Measurements from ENCODE around the gene SCN9A.
"Not testable (repeated sequence)": the region's sequence is repeated elsewhere in the genome, so short reads cannot be mapped to it uniquely, and the experiment has no call there.

SCN9A gene

DNA sequence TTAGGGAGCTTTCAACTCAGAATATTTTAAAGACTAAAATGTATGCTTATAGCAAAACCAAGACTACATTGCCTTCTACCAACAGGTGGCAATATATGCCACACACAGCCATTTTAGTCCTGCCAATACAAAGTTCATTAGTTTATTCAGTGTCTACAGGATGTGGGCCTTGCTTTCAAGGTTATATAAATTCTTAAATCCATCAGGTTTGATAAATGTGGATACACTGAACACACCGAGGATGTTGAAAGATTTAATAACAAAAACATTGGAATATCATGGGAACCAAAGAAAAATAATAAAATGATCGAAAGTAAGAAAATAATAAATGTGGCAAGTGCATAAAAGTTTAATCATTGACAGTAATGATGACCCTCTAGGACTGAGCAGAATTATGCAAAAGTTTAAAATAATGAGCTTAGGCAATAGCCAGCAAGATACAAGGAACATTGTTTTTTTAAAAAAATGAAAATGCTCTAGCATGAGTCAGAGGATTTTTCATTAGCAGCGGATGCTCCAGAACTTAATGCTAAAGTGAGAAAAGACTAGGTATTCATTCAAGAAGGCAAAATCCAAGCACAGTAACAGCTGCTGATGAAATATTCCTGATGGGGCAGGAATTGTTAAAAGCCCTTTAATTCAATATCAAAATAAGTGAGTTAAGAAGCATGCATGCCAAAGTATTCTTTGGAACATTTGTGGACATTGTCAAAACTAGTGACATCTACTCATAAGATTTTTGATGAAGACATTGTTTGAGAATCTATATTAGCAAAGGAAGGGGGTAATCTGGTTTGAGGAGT, 14.2 kb downstream of the SCN9A start:
- H3K36me3 ChIP-seq (ENCODE audit: control insufficient read depth, low read length), result no peaks in the 10 kb centered on the region
- no peaks in the 10 kb centered on the region for H3K79me2 ChIP-seq (ENCODE audit: control insufficient read depth, low read length)
- no peak for TF ChIP-seq EZH2phosphoT487 (IDR thresholded peaks at IDR 0.05; ENCODE audit: borderline replicate concordance, low read length)
- TF ChIP-seq, protein P1, sequence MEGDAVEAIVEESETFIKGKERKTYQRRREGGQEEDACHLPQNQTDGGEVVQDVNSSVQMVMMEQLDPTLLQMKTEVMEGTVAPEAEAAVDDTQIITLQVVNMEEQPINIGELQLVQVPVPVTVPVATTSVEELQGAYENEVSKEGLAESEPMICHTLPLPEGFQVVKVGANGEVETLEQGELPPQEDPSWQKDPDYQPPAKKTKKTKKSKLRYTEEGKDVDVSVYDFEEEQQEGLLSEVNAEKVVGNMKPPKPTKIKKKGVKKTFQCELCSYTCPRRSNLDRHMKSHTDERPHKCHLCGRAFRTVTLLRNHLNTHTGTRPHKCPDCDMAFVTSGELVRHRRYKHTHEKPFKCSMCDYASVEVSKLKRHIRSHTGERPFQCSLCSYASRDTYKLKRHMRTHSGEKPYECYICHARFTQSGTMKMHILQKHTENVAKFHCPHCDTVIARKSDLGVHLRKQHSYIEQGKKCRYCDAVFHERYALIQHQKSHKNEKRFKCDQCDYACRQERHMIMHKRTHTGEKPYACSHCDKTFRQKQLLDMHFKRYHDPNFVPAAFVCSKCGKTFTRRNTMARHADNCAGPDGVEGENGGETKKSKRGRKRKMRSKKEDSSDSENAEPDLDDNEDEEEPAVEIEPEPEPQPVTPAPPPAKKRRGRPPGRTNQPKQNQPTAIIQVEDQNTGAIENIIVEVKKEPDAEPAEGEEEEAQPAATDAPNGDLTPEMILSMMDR (IDR thresholded peaks at IDR 0.05; ENCODE audit: low read depth, low read length, poor library complexity, severe bottlenecking), result peak; percentile 50
- no peak overlapping the region for H3K4me2 ChIP-seq (ENCODE audit: low read length)
- H3K9me3 ChIP-seq (ENCODE audit: control insufficient read depth, insufficient read depth, low read length), result no peaks in the 10 kb centered on the region
- H3K27me3 ChIP-seq (ENCODE audit: control insufficient read depth, low read length), result no peaks in the 10 kb centered on the region
- no peaks in the 10 kb centered on the region for H3K4me1 ChIP-seq (ENCODE audit: control insufficient read depth, low read length)
- H3K9me2 ChIP-seq (replicated peaks; ENCODE audit: control insufficient read depth, low read length), result no peaks in the 10 kb centered on the region
- H3K4me3 ChIP-seq (ENCODE audit: low read length), result no peak overlapping the region
- no peaks in the 10 kb centered on the region for H4K20me1 ChIP-seq (ENCODE audit: control insufficient read depth, insufficient read depth, low read depth, low read length)
- no peak overlapping the region for H3K27ac ChIP-seq (ENCODE audit: low read depth, low read length)
- no peaks in the 10 kb centered on the region for H3F3A ChIP-seq (ENCODE audit: control insufficient read depth, insufficient read depth)

DNA sequence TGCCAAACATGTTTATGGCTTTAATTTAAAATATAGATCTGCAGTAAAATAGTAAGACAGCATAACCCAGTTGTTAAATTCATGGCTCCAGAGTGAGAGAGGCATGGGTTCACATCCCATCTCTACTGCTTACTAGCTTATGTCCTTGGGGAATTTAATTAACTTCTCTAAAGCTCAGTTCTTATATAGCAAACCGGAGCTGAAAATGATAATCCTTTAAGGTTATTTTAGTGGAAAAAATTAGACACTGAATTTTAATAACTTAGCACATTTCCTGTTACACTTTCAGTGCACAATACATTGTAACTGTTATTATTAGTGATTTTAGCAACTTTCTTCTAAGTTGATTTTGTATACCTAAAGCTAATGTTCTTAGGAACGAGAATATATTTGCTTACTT, 14.8 kb downstream of the SCN9A start:
- Histone ChIP-seq H3K27ac (ENCODE audit: low read depth, low read length) (no peak overlapping the region), H3K79me2 (ENCODE audit: control insufficient read depth, low read length) (no peaks in the 10 kb centered on the region), H4K20me1 (ENCODE audit: control insufficient read depth, insufficient read depth, low read depth, low read length) (no peaks in the 10 kb centered on the region), H3K9me3 (ENCODE audit: control insufficient read depth, insufficient read depth, low read length) (no peaks in the 10 kb centered on the region), H3K4me2 (ENCODE audit: low read length) (no peak overlapping the region), H3F3A (ENCODE audit: control insufficient read depth, insufficient read depth) (no peaks in the 10 kb centered on the region), H3K4me3 (ENCODE audit: low read length) (no peak overlapping the region), H3K36me3 (ENCODE audit: control insufficient read depth, low read length) (no peaks in the 10 kb centered on the region), H3K4me1 (ENCODE audit: control insufficient read depth, low read length) (no peaks in the 10 kb centered on the region), H3K9me2 (replicated peaks; ENCODE audit: control insufficient read depth, low read length) (no peaks in the 10 kb centered on the region), H3K27me3 (ENCODE audit: control insufficient read depth, low read length) (no peaks in the 10 kb centered on the region)
- TF ChIP-seq, protein P1 (IDR thresholded peaks at IDR 0.05; ENCODE audit: low read depth, low read length, poor library complexity, severe bottlenecking), result no peak
- no peak for TF ChIP-seq EZH2phosphoT487 (IDR thresholded peaks at IDR 0.05; ENCODE audit: borderline replicate concordance, low read length)

DNA sequence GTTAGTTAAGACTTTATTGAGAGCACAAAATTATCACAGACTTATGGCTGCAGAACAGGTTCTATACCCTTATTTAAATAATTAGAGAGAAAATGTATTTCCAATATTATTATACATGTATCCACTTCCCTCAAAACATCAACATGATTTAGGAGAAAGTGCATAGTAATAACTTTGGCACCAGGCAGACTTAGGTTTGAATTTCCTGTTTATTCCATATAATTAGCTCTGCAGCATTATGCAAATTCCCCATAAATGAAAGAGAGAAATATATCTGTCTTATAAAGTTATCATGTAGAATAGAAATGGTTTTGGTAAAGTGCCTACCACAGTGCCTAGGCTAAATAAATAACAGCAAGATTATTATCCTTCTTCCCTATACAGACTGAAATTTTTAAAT, 15.3 kb downstream of the SCN9A start:
- Histone ChIP-seq H3K4me2 (ENCODE audit: low read length) (no peak overlapping the region), H3K9me2 (replicated peaks; ENCODE audit: control insufficient read depth, low read length) (no peaks in the 10 kb centered on the region), H3K9me3 (ENCODE audit: control insufficient read depth, insufficient read depth, low read length) (no peaks in the 10 kb centered on the region), H3K4me3 (ENCODE audit: low read length) (no peak overlapping the region), H3K36me3 (ENCODE audit: control insufficient read depth, low read length) (no peaks in the 10 kb centered on the region), H3K27me3 (ENCODE audit: control insufficient read depth, low read length) (no peaks in the 10 kb centered on the region), H3K4me1 (ENCODE audit: control insufficient read depth, low read length) (no peaks in the 10 kb centered on the region), H4K20me1 (ENCODE audit: control insufficient read depth, insufficient read depth, low read depth, low read length) (no peaks in the 10 kb centered on the region), H3K27ac (ENCODE audit: low read depth, low read length) (no peak overlapping the region), H3F3A (ENCODE audit: control insufficient read depth, insufficient read depth) (no peaks in the 10 kb centered on the region), H3K79me2 (ENCODE audit: control insufficient read depth, low read length) (no peaks in the 10 kb centered on the region)
- TF ChIP-seq, protein P1 (IDR thresholded peaks at IDR 0.05; ENCODE audit: low read depth, low read length, poor library complexity, severe bottlenecking), result no peak
- TF ChIP-seq EZH2phosphoT487 (IDR thresholded peaks at IDR 0.05; ENCODE audit: borderline replicate concordance, low read length), result no peak

DNA sequence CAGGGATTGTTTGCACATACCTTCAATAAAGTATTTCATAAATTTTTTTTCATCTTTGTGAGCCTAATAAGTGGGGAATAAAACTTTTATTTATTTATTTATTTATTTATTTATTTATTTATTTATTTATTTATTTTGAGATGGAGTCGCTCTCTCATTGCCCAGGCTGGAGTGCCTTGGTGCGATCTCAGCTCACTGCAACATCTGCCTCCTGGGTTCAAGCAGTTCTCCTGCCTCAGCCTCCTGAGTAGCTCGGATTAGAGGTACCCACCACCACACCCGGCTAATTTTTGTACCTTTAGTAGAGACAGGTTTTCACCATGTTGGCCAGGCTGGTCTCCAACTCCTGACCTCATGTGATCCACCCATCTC, 17.8 kb downstream of the SCN9A start:
- H3K4me1 ChIP-seq (ENCODE audit: control insufficient read depth, low read length); H3K36me3 ChIP-seq (ENCODE audit: control insufficient read depth, low read length); H3K79me2 ChIP-seq (ENCODE audit: control insufficient read depth, low read length); H3K27me3 ChIP-seq (ENCODE audit: control insufficient read depth, low read length); H4K20me1 ChIP-seq (ENCODE audit: control insufficient read depth, insufficient read depth, low read depth, low read length); H3K27ac ChIP-seq (ENCODE audit: low read depth, low read length); H3K4me3 ChIP-seq (ENCODE audit: low read length); H3K9me2 ChIP-seq (replicated peaks; ENCODE audit: control insufficient read depth, low read length); H3F3A ChIP-seq (ENCODE audit: control insufficient read depth, insufficient read depth); H3K4me2 ChIP-seq (ENCODE audit: low read length); H3K9me3 ChIP-seq (ENCODE audit: control insufficient read depth, insufficient read depth, low read length): not testable (repeated sequence)
